Neural crest cell (in vitro differentiated cells): ENCODE measurements around the gene MALSU1. TPM values are rescaled to one million over a fixed set of nuclear protein-coding genes. Genes with fewer than 3 reads are reported as not detected.
"Not testable (repeated sequence)": the region's sequence is repeated elsewhere in the genome, so short reads cannot be mapped to it uniquely, and the experiment has no call there.

Experiments
- DNase-seq: peaks from one replicate; pipeline ENCODE4 v3.0.0; 2021; ENCODE audit warnings: low read depth, mixed read lengths, low spot score
- H3K27ac Mint-ChIP-seq: one replicate; pipeline ENCODE4 v1.8.0; 2021; ENCODE audit warnings: mild to moderate bottlenecking, mixed read lengths; ENCODE audit not compliant: unreplicated experiment
- H3K27me3 Mint-ChIP-seq: 2 replicates; pipeline ENCODE4 v1.8.0; 2021; ENCODE audit warnings: low read depth, mild to moderate bottlenecking, mixed read lengths
- H3K36me3 Mint-ChIP-seq: 2 replicates; pipeline ENCODE4 v1.8.0; 2021; ENCODE audit warnings: low read depth, mild to moderate bottlenecking, mixed read lengths
- H3K4me1 Mint-ChIP-seq: 2 replicates; pipeline ENCODE4 v1.8.0; 2021; ENCODE audit warnings: mixed read lengths
- H3K4me3 Mint-ChIP-seq: one replicate; pipeline ENCODE4 v1.8.0; 2021; ENCODE audit warnings: mild to moderate bottlenecking, mixed read lengths
- H3K9me3 Mint-ChIP-seq: 2 replicates; pipeline ENCODE4 v1.8.0; 2021; ENCODE audit warnings: mixed read lengths
- CTCF ChIP-seq: fragments of 200-600 bp; sonication (generic); conservative IDR thresholded peaks from 2 replicates; pipeline ENCODE4 v1.5.0; 2021; ENCODE audit warnings: antibody characterized with exemption, mild to moderate bottlenecking
- total RNA-seq: library from RNA; stranded (reverse); gene quantifications from 2 replicates; pipeline ENCODE4 v1.2.1, GENCODE V29; 2021

MALSU1 gene
- total RNA-seq, 1 donor from 2014 or later: 56.1 TPM

DNA sequence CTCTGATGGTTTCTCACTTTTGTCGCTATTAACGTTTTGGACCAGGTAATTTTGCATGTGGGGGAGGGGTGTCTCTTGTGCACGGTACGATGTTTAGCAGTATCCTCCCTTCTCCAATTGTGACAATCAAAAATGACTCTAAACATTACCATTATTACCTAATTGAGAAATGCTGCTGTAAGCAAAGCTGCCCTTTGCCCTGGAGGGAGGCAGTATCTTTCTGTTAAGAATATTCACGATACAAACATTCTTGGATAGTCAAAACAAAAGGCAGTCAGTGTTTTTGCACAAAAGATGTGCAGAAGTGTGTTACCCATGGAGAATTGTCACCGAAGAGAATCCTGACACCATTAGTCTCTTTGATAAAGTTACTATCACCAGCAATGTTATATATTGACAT lies 9.6 kb downstream of the MALSU1 start:
- DNase-seq: no peak
- Mint-ChIP-seq H3K36me3 (peaks cover 39% of the 10 kb centered on the region), H3K27ac (no peak overlapping the region), H3K9me3 (peaks cover 3% of the 10 kb centered on the region), H3K27me3 (no peaks in the 10 kb centered on the region), H3K4me3 (no peak overlapping the region), H3K4me1 (peaks cover 22% of the 10 kb centered on the region)
- no peak for TF ChIP-seq CTCF

DNA sequence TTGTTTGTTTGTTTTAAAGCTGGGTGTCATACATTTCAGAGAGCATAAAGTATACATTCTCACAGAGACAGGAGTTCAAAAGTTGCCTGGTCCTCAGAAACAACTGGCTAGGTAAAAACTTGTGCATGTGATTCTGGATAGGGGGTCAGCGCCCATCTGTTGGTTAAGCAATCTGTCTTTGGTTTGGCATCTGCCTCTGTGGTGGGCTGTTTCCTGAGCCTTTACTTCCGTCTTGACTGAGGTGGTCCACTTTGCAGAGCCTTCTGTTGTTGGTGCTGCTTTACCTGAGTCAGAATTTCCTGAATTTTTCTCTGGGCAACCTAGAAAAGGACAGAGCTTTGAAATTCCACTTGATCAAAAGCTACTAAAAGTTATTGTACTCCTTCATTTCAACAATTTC lies 13.0 kb downstream of the MALSU1 start:
- H3K4me1 Mint-ChIP-seq, H3K27me3 Mint-ChIP-seq, H3K27ac Mint-ChIP-seq, H3K4me3 Mint-ChIP-seq, H3K9me3 Mint-ChIP-seq, DNase-seq: not testable (repeated sequence)
- peaks cover 17% of the 10 kb centered on the region for H3K36me3 Mint-ChIP-seq

DNA sequence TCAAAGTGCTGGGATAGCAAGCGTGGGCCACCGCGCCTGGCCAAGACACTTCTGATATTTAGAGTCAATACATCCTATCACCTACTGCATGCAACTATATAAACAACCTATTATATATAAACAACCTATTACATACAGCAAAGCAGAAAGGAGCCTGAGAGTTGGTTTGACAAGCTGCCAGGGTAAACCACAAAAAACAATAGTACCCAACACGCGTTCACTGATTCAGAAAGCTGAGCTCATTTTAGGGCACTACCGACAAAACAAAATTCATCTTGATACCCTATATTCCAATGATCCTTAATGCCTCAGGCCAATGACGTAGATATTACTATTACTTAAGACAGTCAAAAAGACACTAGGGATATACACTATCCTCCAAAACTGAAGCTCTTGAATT lies 16.2 kb downstream of the MALSU1 start:
- Mint-ChIP-seq H3K27ac (no peak overlapping the region), H3K9me3 (no peaks in the 10 kb centered on the region), H3K4me3 (no peak overlapping the region), H3K27me3 (no peaks in the 10 kb centered on the region), H3K36me3 (peaks cover 27% of the 10 kb centered on the region), H3K4me1 (no peaks in the 10 kb centered on the region)
- TF ChIP-seq CTCF: no peak
- DNase-seq: no peak

DNA sequence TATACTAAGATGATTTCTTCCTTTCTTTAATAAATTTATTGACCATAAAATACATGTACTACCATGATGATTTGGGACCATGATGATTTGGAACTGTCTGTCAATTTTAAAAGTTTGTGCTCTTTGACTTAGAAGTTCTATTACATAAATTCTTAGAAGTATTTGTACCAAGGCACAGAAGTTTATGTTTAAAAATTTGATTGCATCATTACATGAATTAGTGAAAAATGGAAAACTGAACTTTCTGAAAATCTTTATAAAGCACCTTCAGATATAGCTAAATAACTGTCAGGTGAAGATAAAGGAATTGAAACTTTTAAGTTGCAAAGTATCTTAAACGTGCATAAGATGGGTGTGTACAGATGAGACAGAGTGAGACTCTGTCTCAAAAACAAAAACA lies 32.0 kb downstream of the MALSU1 start:
- Mint-ChIP-seq H3K4me3 (no peak overlapping the region), H3K27ac (no peak overlapping the region), H3K4me1 (no peaks in the 10 kb centered on the region), H3K27me3 (no peaks in the 10 kb centered on the region), H3K36me3 (peaks cover 46% of the 10 kb centered on the region), H3K9me3 (peaks cover 2% of the 10 kb centered on the region)
- DNase-seq: no peak
- no peak for TF ChIP-seq CTCF

DNA sequence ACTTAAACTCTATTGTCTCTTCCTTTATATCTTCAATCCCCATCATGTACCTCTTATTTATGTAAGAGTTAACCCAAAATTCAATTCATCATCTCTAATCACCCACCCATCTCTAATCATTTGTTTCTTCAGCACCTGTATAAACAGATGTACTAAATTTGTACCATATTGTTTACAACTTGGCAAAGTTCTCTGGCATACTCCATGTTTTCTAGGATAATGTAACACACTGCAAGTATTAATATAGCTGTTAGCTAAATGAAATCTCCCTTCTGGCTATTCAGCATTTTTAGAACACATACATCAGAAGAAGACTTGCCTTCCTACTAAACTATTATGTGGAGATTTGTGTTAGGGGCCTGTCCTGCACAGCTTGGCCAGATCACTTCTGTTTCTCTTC lies 33.1 kb downstream of the MALSU1 start:
- H3K9me3 Mint-ChIP-seq: peaks cover 2% of the 10 kb centered on the region
- H3K27ac Mint-ChIP-seq: no peak overlapping the region
- DNase-seq: no peak
- H3K4me1 Mint-ChIP-seq: no peaks in the 10 kb centered on the region
- no peak overlapping the region for H3K4me3 Mint-ChIP-seq
- no peaks in the 10 kb centered on the region for H3K27me3 Mint-ChIP-seq
- H3K36me3 Mint-ChIP-seq: peaks cover 44% of the 10 kb centered on the region
- TF ChIP-seq CTCF: no peak

DNA sequence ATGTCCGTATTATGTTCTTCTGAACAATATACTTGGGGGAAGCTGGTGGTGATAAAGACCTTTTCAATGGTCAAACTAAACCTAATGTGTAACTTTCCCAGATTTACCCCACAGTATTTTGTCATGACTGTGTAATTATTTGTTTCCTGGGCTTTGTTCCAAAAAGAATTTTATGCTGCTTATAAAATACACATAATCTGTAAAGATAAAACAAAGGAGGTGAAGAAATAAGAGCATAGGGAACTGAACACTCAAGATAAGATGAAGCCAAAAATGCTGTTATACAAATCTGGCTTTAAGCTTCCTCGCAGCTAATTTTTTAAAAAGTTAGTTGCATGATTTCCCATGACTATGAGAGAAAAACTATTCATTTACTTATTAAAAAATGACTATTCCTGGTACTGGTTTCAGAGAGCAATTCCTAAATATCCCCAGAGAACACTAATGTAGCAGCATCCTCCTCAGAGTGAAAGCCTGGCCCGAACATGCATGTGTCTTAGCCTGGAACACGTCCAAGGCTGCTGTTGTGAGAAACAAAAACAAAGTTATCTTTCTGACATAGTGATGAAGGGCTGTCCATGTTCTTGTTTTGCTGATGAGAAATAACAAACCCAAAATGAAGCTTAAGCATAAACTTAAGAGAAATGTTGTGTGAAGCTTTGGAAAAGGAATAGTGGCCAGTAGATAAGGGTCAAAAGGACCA lies 33.9 kb downstream of the MALSU1 start:
- no peak for DNase-seq
- no peaks in the 10 kb centered on the region for H3K4me1 Mint-ChIP-seq
- no peak overlapping the region for H3K27ac Mint-ChIP-seq
- no peak for TF ChIP-seq CTCF
- no peaks in the 10 kb centered on the region for H3K27me3 Mint-ChIP-seq
- peaks cover 2% of the 10 kb centered on the region for H3K9me3 Mint-ChIP-seq
- H3K36me3 Mint-ChIP-seq: peaks cover 45% of the 10 kb centered on the region
- no peak overlapping the region for H3K4me3 Mint-ChIP-seq
